ENCODE measurements around the gene FAM170B. TPM values are rescaled to one million over a fixed set of nuclear protein-coding genes. Genes with fewer than 3 reads are reported as not detected.

Gene FAM170B
- total RNA-seq, 1 experiment from 2014 or later: not detected

GRCh38 chr10:49120911-49121310, 12.9 kb downstream of the FAM170B start:
- Histone ChIP-seq H3K27me3 (ENCODE audit: insufficient read depth, low read depth) (peaks cover 52% of the 10 kb centered on the region), H3K4me3 (no peak overlapping the region), H3K27ac (no peak overlapping the region), H4K20me1 (ENCODE audit: insufficient read depth) (no peaks in the 10 kb centered on the region), H3F3A (ENCODE audit: insufficient read depth, low read depth) (no peaks in the 10 kb centered on the region), H3K9me2 (ENCODE audit: insufficient read depth) (no peaks in the 10 kb centered on the region), H3K9me3 (ENCODE audit: insufficient read depth, low read depth) (no peaks in the 10 kb centered on the region), H3K4me1 (replicated peaks; ENCODE audit: insufficient read depth) (no peaks in the 10 kb centered on the region), H3K36me3 (ENCODE audit: low read depth) (no peaks in the 10 kb centered on the region), H2AFZ (no peak overlapping the region), H3K4me2 (no peak overlapping the region), H3K79me2 (ENCODE audit: low read depth) (no peaks in the 10 kb centered on the region)
- intact Hi-C loops (cut with micrococcal nuclease; ENCODE audit: unreplicated experiment): no loop called here
- CTCF ChIA-PET: no interaction called here
- BruUV-seq (replicated peaks): no TSS peak
- TF ChIP-seq EZH2 (IDR thresholded peaks at IDR 0.05; ENCODE audit: low read depth): no peak
- TF ChIP-seq CTCF (conservative IDR thresholded peaks at IDR 0.05): no peak
- no peak for DNase-seq
- POLR2A ChIA-PET (ENCODE audit: unreplicated experiment): no interaction called here

- Histone ChIP-seq H3F3A (ENCODE audit: insufficient read depth, low read depth) (no peaks in the 10 kb centered on the region), H4K20me1 (ENCODE audit: insufficient read depth) (no peaks in the 10 kb centered on the region), H3K4me3 (no peak overlapping the region), H3K4me2 (no peak overlapping the region), H2AFZ (no peak overlapping the region), H3K27me3 (ENCODE audit: insufficient read depth, low read depth) (peaks cover 52% of the 10 kb centered on the region), H3K9me3 (ENCODE audit: insufficient read depth, low read depth) (no peaks in the 10 kb centered on the region), H3K27ac (no peak overlapping the region), H3K79me2 (ENCODE audit: low read depth) (no peaks in the 10 kb centered on the region), H3K4me1 (replicated peaks; ENCODE audit: insufficient read depth) (no peaks in the 10 kb centered on the region), H3K36me3 (ENCODE audit: low read depth) (no peaks in the 10 kb centered on the region), H3K9me2 (ENCODE audit: insufficient read depth) (no peaks in the 10 kb centered on the region)
- ChIA-PET CTCF (no interaction called here), POLR2A (ENCODE audit: unreplicated experiment) (no interaction called here)
- BruUV-seq (replicated peaks): no TSS peak
- DNase-seq: no peak
- TF ChIP-seq EZH2 (IDR thresholded peaks at IDR 0.05; ENCODE audit: low read depth): no peak
- TF ChIP-seq CTCF (conservative IDR thresholded peaks at IDR 0.05): no peak
- intact Hi-C loops (cut with micrococcal nuclease; ENCODE audit: unreplicated experiment): no loop called here
Observed at GRCh38 chr10:49119746-49120145, 14.1 kb downstream of the FAM170B start.

- no peaks in the 10 kb centered on the region for H3K36me3 ChIP-seq (ENCODE audit: low read depth)
- no peak for DNase-seq
- ChIA-PET CTCF (no interaction called here), POLR2A (ENCODE audit: unreplicated experiment) (no interaction called here)
- TF ChIP-seq CTCF (conservative IDR thresholded peaks at IDR 0.05) (no peak), EZH2 (IDR thresholded peaks at IDR 0.05; ENCODE audit: low read depth) (no peak)
- H3F3A ChIP-seq (ENCODE audit: insufficient read depth, low read depth): no peaks in the 10 kb centered on the region
- H3K9me2 ChIP-seq (ENCODE audit: insufficient read depth): no peaks in the 10 kb centered on the region
- H3K4me3 ChIP-seq: no peak overlapping the region
- no peaks in the 10 kb centered on the region for H3K9me3 ChIP-seq (ENCODE audit: insufficient read depth, low read depth)
- H3K79me2 ChIP-seq (ENCODE audit: low read depth): no peaks in the 10 kb centered on the region
- H4K20me1 ChIP-seq (ENCODE audit: insufficient read depth): no peaks in the 10 kb centered on the region
- peaks cover 56% of the 10 kb centered on the region for H3K27me3 ChIP-seq (ENCODE audit: insufficient read depth, low read depth)
- BruUV-seq (replicated peaks): no TSS peak
- H3K4me1 ChIP-seq (replicated peaks; ENCODE audit: insufficient read depth): no peaks in the 10 kb centered on the region
- intact Hi-C loops (cut with micrococcal nuclease; ENCODE audit: unreplicated experiment): no loop called here
- no peak overlapping the region for H2AFZ ChIP-seq
- no peak overlapping the region for H3K4me2 ChIP-seq
- H3K27ac ChIP-seq: no peak overlapping the region
Observed at GRCh38 chr10:49118430-49119074, 15.3 kb downstream of the FAM170B start.
